Stomach (tissue), 9 donors: ENCODE data around the gene ABHD15. TPM values are rescaled to one million over a fixed set of nuclear protein-coding genes. Genes with fewer than 3 reads are reported as not detected.

Experiments used
- DNase-seq, 2 donors: peaks; one replicate each; pipeline versions ENCODE4 v3.0.0 to v3.0.0-alpha.2; 2013 to 2019
- H3K27ac ChIP-seq, 5 donors: fragments of 200-600 bp in 4 of 5; sonication (generic) in 4 of 5; one replicate each; pipeline ENCODE4 v1.5.1; 2013 to 2019; ENCODE audit warnings: mild to moderate bottlenecking in 1 of 5, moderate library complexity in 1 of 5
- H3K27me3 ChIP-seq, 3 donors: fragments of 200-600 bp; sonication (generic); one replicate each; pipeline ENCODE4 v1.5.1; 2017 to 2019; ENCODE audit warnings: mixed run types in 1 of 3
- H3K36me3 ChIP-seq, 4 donors: fragments of 200-600 bp; sonication (generic); 1 replicate in 3 of 4; 2 replicates in 1 of 4; pipeline ENCODE4 v1.5.1; 2016 to 2019
- H3K4me1 ChIP-seq, 4 donors: fragments of 200-600 bp; sonication (generic); one replicate each; pipeline ENCODE4 v1.5.1; 2016 to 2019
- H3K4me3 ChIP-seq, 4 donors: fragments of 200-600 bp; sonication (generic) in 3 of 4; one replicate each; pipeline ENCODE4 v1.5.1; 2016 to 2019; ENCODE audit warnings: mild to moderate bottlenecking in 1 of 4
- H3K9me3 ChIP-seq, 4 donors: fragments of 200-600 bp; sonication (generic); one replicate each; pipeline ENCODE4 v1.5.1; 2016 to 2019
- EP300 ChIP-seq: sonication (generic); formaldehyde crosslinking; IDR thresholded peaks from one replicate; pipeline ENCODE4 v1.6.1; 2017; ENCODE audit warnings: antibody characterized with exemption
- POLR2A ChIP-seq, 4 donors: fragments of 450-650 bp; IDR thresholded peaks; one replicate each; pipeline ENCODE4 v1.6.1; 2016; ENCODE audit warnings: antibody characterized with exemption in 4 of 4, control low read depth in 2 of 4, mild to moderate bottlenecking in 1 of 4, moderate library complexity in 1 of 4
- POLR2AphosphoS5 ChIP-seq, 3 donors: sonication (generic); formaldehyde crosslinking; IDR thresholded peaks; one replicate each; pipeline ENCODE4 v1.6.1; 2016; ENCODE audit warnings: antibody characterized with exemption in 3 of 3
- whole genome bisulfite sequencing, 5 donors: extraction: QIAGEN DNeasy Blood & Tissue Kit in 3 of 5; methylation state at CpG; one replicate each; pipeline versions ENCODE4 v1.1.5 to v1.1.7; 2013 to 2018; 5-methylcytosine and 5-hydroxymethylcytosine counted together
- intact Hi-C: fragments of 100-400 bp; cut with DNase I; formaldehyde crosslinking; loops from one replicate; pipeline ENCODE4 v1.15.1; 2023; ENCODE audit warnings: low total_unique reads
- polyA plus RNA-seq, 3 donors: library from polyadenylated mRNA; stranded (reverse); fragments of 200-250 nt; gene quantifications; one replicate each; pipeline ENCODE4 v1.2.3, GENCODE V29; 2013
- total RNA-seq, 5 donors: library from RNA; depleted of rRNA; stranded (reverse); fragments of >200 nt; gene quantifications; one replicate each; pipeline versions ENCODE4 v1.1.0 to v1.2.3, GENCODE V29; 2014 to 2016
- TF ChIP-seq, protein P1 (sequence below), 7 experiments: fragments of 450-650 bp in 4 of 7; fragments of 200-600 bp in 3 of 7; sonication (generic) in 3 of 7; IDR thresholded peaks; one replicate each; pipeline ENCODE4 v1.5.1; 2016 to 2019; ENCODE audit warnings: antibody characterized with exemption in 7 of 7, control low read depth in 2 of 7, mild to moderate bottlenecking in 1 of 7
- donor health status: healthy with polysubstance abuse.
- donor health status: Bipolar disorder and iron deficiency.
- donor health status: healthy.

ABHD15 gene
- total and polyA plus RNA-seq, 8 donors: 0.58 to 17.4 (median 6.9) TPM

DNA sequence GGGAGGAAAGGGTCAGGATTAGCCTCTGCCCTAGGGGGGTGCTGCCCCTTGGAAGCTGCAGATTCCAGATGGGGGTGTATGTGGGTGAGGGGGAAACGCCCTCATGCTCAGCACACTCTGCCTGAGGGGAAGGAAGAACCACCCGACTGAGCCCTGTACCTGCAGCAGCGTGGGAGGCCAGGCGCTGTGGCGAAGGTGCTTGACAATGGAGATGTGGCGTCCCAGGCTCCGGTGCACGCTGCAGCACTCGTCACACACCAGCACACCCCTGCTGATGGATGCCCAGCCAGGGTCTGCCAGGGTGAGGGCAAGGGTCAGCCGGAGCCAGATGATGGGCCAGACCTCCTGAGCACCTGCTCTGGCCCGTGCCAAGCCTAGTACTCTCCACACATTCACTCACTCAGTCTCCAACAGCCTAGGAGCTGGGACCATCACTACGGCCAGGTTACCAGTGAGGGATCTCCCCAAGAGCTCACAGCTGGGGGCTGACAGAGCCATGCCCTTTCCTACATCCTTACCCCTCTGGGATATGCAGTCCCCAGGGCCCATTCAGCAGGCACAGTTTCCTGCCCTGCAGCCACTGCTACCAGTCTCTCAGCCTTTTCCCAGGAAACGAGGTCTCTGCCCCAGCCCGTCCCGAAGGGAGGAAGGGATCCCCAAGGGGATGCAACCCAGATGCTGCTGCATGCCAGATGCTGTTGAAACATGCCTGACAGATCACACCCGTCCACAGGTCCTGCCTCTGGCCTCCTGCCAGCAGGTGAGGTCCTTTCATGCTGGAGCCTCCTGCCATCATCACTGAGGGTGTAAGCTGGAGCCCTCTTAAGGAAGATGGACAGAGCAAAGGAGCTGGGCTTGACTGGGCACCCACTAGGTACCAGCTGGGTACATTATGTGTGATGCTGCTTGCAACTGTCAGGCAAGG, 16.7 kb upstream of the ABHD15 start:
- H3K4me3 ChIP-seq: no peak overlapping the region
- H3K36me3 ChIP-seq: peaks cover 18 to 42% (median 40%) of the 10 kb centered on the region in 4 donors
- DNase-seq: peak in 1 of 2 donors; percentile 16
- 83 to 95% (median 87%) methylated on average over 11 to 16 of the region's 16 CpGs for WGBS, 5 donors
- intact Hi-C loops: no loop called here
- TF ChIP-seq, protein P1, sequence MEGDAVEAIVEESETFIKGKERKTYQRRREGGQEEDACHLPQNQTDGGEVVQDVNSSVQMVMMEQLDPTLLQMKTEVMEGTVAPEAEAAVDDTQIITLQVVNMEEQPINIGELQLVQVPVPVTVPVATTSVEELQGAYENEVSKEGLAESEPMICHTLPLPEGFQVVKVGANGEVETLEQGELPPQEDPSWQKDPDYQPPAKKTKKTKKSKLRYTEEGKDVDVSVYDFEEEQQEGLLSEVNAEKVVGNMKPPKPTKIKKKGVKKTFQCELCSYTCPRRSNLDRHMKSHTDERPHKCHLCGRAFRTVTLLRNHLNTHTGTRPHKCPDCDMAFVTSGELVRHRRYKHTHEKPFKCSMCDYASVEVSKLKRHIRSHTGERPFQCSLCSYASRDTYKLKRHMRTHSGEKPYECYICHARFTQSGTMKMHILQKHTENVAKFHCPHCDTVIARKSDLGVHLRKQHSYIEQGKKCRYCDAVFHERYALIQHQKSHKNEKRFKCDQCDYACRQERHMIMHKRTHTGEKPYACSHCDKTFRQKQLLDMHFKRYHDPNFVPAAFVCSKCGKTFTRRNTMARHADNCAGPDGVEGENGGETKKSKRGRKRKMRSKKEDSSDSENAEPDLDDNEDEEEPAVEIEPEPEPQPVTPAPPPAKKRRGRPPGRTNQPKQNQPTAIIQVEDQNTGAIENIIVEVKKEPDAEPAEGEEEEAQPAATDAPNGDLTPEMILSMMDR (IDR thresholded peaks at IDR 0.05): no peak
- no peak for TF ChIP-seq POLR2A (IDR thresholded peaks at IDR 0.05)
- no peak for TF ChIP-seq POLR2AphosphoS5 (IDR thresholded peaks at IDR 0.05)
- TF ChIP-seq EP300: no peak
- H3K27ac ChIP-seq: peak overlapping the region in 3 of 5 donors; percentile 55 to 80 (median 63)
- peaks cover 18 to 61% (median 43%) of the 10 kb centered on the region in 4 donors for H3K4me1 ChIP-seq
- H3K27me3 ChIP-seq: no peaks in the 10 kb centered on the region
- H3K9me3 ChIP-seq: no peaks in the 10 kb centered on the region

DNA sequence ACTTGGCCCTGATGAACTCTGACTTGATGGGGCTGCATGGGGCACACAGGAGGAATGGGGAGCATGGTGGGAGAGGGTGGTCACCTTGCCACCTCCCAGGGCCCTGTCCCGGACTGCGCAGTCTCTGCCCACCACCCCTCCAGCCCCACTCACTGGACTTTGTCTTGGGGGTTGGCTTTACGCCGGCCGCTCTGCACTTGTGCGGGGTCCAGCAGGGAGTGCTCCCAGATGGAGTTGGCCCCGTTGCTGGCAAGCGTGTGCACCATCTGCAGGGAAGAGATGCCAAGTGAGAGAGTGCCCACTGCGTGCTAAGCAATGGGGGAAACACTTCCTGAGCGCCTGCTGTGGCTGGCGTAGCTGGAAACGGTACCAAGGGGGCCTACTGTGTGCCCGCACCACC, 15.9 kb upstream of the ABHD15 start:
- H3K27ac ChIP-seq: no peak overlapping the region
- 89 to 99% (median 93%) methylated on average over 12 to 13 of the region's 13 CpGs for WGBS, 5 donors
- no peak overlapping the region for H3K4me3 ChIP-seq
- DNase-seq: peak in 1 of 2 donors; percentile 15
- intact Hi-C loops: no loop called here
- peaks cover 21 to 50% (median 48%) of the 10 kb centered on the region in 4 donors for H3K36me3 ChIP-seq
- H3K4me1 ChIP-seq: peaks cover 10 to 57% (median 38%) of the 10 kb centered on the region in 4 donors
- H3K27me3 ChIP-seq: no peaks in the 10 kb centered on the region
- TF ChIP-seq, protein P1 (IDR thresholded peaks at IDR 0.05): no peak
- no peaks in the 10 kb centered on the region for H3K9me3 ChIP-seq

DNA sequence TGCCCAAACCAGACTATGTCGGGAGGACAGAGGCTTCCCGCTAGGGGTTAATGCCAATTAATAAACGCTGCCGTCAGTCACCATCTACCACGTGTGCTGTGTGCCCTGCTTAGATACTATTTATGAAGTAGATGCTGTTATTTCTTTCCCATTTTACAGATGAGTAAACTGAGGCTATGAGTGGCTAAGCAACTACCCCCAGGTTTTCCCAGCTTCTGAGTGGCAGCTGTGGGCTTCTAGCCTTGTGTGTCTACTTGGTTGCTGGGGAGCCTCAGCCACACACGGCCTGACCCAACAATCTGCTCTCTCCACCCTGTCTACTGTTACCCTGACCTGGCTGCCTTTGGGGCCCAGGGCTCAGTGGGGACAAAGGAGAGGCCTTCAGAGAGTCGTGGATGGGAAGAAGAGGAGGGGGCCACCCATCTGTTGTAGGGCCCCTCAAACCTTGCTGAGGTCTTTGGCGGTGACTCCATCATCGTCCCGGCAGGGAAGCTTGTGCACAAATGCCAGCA, 15.5 kb upstream of the ABHD15 start:
- peak in 1 of 2 donors; percentile 2 for DNase-seq
- TF ChIP-seq, protein P1 (IDR thresholded peaks at IDR 0.05): no peak
- no peak for TF ChIP-seq EP300
- no peak for TF ChIP-seq POLR2A (IDR thresholded peaks at IDR 0.05)
- no peak for TF ChIP-seq POLR2AphosphoS5 (IDR thresholded peaks at IDR 0.05)
- Histone ChIP-seq H3K27ac (no peak overlapping the region), H3K36me3 (peaks cover 25 to 55% (median 53%) of the 10 kb centered on the region in 4 donors), H3K4me3 (no peak overlapping the region), H3K27me3 (no peaks in the 10 kb centered on the region), H3K4me1 (peaks cover 6 to 57% (median 37%) of the 10 kb centered on the region in 4 donors), H3K9me3 (no peaks in the 10 kb centered on the region)
- intact Hi-C loops: no loop called here
- WGBS, 5 donors: 78 to 89% (median 84%) methylated on average over 8 to 10 of the region's 10 CpGs

DNA sequence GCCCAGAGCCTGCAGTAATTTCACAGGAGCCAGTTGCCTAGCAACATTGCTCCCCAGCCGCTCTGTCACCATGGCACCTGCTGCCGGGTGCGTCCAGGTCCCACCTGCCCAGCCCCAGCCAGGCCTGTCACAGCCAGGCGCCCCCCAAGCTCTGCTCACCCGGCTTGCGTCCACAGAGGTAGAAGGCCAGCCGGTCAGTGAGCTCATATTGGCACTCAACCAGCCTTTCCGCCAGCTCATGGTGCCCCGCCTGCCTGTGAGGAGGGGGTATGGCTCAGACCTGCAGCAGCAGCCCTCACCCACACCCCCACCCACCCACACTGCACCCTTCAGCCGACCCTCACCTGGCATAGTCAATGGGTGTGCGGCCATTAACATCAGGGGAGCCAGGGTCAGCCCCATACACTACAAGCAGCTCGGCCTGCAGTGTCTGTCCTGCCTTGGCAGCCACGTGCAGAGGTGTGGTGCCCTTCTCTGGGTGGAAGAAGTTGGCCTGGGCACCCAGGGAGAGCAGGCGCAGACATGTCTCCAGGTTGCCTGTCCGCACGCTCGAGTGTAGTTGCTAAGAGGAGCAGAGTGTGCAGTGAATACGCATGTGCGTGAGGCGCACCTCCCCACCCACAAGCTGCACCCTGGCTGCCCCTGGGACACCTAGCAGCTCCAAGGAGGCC, 14.9 kb upstream of the ABHD15 start:
- peak in 1 of 2 donors; percentile 40 for DNase-seq
- 75 to 91% (median 77%) methylated on average over 13 to 20 of the region's 20 CpGs for WGBS, 5 donors
- intact Hi-C loops: no loop called here
- no peaks in the 10 kb centered on the region for H3K27me3 ChIP-seq
- H3K27ac ChIP-seq: no peak overlapping the region
- peaks cover 29 to 61% (median 59%) of the 10 kb centered on the region in 4 donors for H3K36me3 ChIP-seq
- TF ChIP-seq, protein P1 (IDR thresholded peaks at IDR 0.05): no peak
- no peak for TF ChIP-seq POLR2A (IDR thresholded peaks at IDR 0.05)
- no peak for TF ChIP-seq POLR2AphosphoS5 (IDR thresholded peaks at IDR 0.05)
- TF ChIP-seq EP300: no peak
- H3K9me3 ChIP-seq: no peaks in the 10 kb centered on the region
- no peak overlapping the region for H3K4me3 ChIP-seq
- peaks cover 0 to 53% (median 32%) of the 10 kb centered on the region in 4 donors for H3K4me1 ChIP-seq
